GM21723 (cell line): ENCODE measurements around the gene TFDP2.
"Not testable (repeated sequence)": the region's sequence is repeated elsewhere in the genome, so short reads cannot be mapped to it uniquely, and the experiment has no call there.

ENCODE experiments used
- ATAC-seq: cut with Tn5 transposase; IDR thresholded peaks from one replicate; pipeline ENCODE4 v1.9.1; 2021; ENCODE audit warnings: mild to moderate bottlenecking, moderate library complexity; ENCODE audit not compliant: unreplicated experiment

TFDP2 gene

GRCh38 chr3:142148792-142149672, at the start of gene TFDP2:
TFDP2 (minus strand) TSS chr3:142149544; CDS start chr3:142101749, 47,795 bp downstream.
- ATAC-seq, result peak; percentile 100

GRCh38 chr3:142188846-142189245, 39.5 kb upstream of the TFDP2 start:
- no peak for ATAC-seq

- no peak for ATAC-seq
These were observed 31.5 kb upstream of the TFDP2 start for GRCh38 chr3:142180761-142181362.

- no peak for ATAC-seq
These were observed 26.1 kb upstream of the TFDP2 start for GRCh38 chr3:142175478-142175877.

- no peak for ATAC-seq
These were observed 25.2 kb upstream of the TFDP2 start for GRCh38 chr3:142174559-142174958.

GRCh38 chr3:142168514-142168913, 19.2 kb upstream of the TFDP2 start:
- ATAC-seq, result no peak

GRCh38 chr3:142165194-142165593, 15.8 kb upstream of the TFDP2 start:
- ATAC-seq, result no peak

- ATAC-seq, result no peak
These were observed 9.9 kb upstream of the TFDP2 start for GRCh38 chr3:142159083-142159740.

GRCh38 chr3:142154186-142154585, 4.8 kb upstream of the TFDP2 start:
- no peak for ATAC-seq

- ATAC-seq, result no peak
These were observed 3.0 kb upstream of the TFDP2 start for GRCh38 chr3:142152384-142152783.

- ATAC-seq, result no peak
These were observed 2.5 kb upstream of the TFDP2 start for GRCh38 chr3:142151828-142152227.

- ATAC-seq, result no peak
These were observed 1.9 kb upstream of the TFDP2 start for GRCh38 chr3:142151240-142151639.

GRCh38 chr3:142150271-142150670, 927 bp upstream of the TFDP2 start:
- no peak for ATAC-seq

- no peak for ATAC-seq
These were observed 289 bp upstream of the TFDP2 start for GRCh38 chr3:142149673-142149992.

- no peak for ATAC-seq
These were observed 1.1 kb downstream of the TFDP2 start for GRCh38 chr3:142148044-142148791.

- ATAC-seq, result not testable (repeated sequence)
These were observed 4.8 kb downstream of the TFDP2 start for GRCh38 chr3:142144587-142144986.

GRCh38 chr3:142140608-142141285, 8.6 kb downstream of the TFDP2 start:
- not testable (repeated sequence) for ATAC-seq

GRCh38 chr3:142137089-142137488, 12.3 kb downstream of the TFDP2 start:
- not testable (repeated sequence) for ATAC-seq

- ATAC-seq, result no peak
These were observed 14.5 kb downstream of the TFDP2 start for GRCh38 chr3:142134799-142135325.

GRCh38 chr3:142129516-142130171, 19.7 kb downstream of the TFDP2 start:
- ATAC-seq, result no peak
